COLO668 (cell line): ENCODE results near the gene PLBD2.

ENCODE experiments used
- DNase-seq: peaks from one replicate; lab custom pipeline; 2025; ENCODE audit not compliant: unreplicated experiment; lab: John Stamatoyannopoulos, UW

The PLBD2 gene, protein sequence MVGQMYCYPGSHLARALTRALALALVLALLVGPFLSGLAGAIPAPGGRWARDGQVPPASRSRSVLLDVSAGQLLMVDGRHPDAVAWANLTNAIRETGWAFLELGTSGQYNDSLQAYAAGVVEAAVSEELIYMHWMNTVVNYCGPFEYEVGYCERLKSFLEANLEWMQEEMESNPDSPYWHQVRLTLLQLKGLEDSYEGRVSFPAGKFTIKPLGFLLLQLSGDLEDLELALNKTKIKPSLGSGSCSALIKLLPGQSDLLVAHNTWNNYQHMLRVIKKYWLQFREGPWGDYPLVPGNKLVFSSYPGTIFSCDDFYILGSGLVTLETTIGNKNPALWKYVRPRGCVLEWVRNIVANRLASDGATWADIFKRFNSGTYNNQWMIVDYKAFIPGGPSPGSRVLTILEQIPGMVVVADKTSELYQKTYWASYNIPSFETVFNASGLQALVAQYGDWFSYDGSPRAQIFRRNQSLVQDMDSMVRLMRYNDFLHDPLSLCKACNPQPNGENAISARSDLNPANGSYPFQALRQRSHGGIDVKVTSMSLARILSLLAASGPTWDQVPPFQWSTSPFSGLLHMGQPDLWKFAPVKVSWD

DNA sequence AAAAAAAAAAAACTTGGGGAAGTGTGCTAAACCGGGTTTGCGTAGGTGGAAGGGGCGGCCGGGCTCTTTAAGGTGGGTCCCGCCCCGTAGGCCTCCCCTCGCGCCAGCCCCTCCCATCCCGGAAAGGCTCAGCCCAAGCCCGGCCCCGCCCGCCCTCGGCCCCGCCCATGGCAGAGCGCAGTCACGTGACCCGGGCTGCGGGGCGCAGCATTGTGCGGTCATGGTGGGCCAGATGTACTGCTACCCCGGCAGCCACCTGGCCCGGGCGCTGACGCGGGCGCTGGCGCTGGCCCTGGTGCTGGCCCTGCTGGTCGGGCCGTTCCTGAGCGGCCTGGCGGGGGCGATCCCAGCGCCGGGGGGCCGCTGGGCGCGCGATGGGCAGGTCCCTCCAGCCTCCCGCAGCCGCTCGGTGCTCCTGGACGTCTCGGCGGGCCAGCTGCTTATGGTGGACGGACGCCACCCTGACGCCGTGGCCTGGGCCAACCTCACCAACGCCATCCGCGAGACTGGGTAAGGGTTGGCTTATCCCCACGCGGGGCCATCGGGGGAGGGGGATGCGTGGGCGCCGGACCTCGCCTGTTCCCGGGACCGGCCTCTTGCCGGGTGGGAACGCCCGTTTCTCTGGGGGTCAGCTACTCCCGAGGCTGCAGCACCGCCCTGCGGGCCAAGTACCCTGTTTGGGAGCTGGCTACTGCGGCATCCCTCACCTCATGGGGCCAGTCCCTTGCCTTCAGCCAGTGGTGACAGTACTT, at the start of gene PLBD2:
Gene PLBD2, plus strand, starts transcription at position 207 of the 752 bp plus-strand sequence. Its CDS starts 14 bp downstream, at position 221.
- DNase-seq, result peak; percentile 94

DNA sequence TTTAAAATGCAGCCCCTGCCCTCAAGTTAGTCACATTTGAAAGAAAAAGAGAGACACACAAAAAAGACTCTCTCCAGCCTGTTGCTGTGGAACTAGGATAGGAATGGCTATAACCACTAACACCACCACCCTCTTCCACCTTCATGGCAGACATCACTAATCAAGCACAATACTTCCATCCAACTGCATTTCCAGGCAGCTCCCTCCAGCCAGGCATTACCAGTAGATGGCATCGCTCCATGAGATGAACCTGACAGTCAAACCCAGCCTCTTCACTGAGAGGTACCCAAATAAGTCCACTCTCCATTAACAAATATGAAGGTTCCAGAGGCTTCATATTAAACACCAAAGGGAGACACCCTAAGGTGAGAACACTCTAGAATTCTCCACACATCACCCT, 47.9 kb upstream of the PLBD2 start:
- DNase-seq, result peak; percentile 9

DNA sequence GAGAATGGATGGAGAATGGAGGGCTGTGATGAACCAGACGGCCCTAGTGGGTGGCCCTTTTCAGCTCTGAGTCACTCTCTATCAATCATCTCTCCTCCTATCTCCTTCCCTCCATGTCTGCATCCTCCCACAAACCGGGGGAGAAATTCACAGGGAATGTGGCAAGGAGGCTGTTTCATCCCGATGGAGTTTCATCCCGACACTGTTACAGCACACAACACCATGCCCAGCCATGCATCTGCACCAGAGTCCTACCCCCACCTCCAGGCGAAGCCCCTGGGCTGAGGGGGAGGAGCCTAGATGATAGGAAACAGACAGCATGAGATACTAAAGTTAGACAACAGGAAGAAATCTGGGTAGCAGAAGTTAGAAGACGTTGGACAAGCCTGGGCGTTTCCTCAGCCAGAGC, 44.3 kb upstream of the PLBD2 start:
- no peak for DNase-seq

DNA sequence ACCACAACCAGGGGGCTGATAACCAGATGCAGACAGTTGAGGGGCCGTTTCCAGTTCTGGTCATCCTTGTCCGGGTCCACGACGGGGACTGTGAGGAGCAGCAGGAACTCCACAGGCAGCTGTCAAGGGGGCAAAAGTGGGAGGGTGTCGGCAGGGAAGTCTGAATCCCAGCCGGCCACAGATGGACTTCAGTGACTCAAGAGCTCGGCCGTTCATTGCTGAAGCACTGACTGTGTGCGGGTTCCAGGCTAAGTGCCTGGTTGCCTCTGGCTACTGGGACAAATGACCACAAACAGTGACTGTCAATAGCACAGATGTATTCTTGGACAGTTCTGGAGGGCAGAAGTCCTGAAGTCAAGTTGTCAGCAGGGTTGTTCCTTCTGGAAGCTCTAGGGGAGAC, 43.0 kb upstream of the PLBD2 start:
- DNase-seq, result no peak

DNA sequence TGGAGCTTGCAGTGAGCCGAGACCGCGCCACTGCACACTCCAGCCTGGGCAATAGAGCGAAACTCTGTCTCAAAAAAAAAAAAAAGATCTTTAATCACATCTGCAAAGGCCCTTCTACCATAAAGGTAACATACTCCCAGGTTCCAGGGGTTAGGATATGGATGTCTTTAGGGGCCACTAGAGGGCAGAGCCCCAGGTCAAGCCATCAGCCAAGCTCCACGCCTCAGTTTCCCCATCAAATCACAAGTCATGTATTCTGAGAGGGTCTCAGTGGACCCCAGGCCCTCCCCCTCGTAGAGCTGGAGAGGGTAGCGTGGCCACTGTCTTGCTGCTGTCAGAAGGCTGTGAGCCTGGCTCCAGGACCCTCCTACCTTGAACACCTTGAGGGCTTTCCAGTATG, 42.2 kb upstream of the PLBD2 start:
- no peak for DNase-seq

DNA sequence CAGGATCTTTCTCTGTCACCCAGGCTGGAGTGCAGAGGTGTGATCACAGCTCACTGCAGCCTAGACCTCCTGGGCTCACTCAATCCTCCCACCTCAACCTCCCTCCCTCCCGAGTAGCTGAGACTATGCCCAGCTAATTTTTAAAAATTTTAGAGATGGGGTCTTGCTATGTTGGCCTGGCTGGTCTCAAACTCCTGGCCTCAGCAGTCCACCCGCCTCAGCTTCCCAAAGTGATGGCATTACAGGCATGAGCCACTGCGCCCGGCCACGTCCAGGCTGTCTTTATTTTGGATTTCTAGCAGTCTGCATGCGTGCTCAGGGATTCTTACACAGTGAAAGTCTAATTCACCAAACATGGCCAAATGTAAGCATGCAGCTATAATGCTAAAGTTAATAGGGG, 41.3 kb upstream of the PLBD2 start:
- DNase-seq, result no peak

DNA sequence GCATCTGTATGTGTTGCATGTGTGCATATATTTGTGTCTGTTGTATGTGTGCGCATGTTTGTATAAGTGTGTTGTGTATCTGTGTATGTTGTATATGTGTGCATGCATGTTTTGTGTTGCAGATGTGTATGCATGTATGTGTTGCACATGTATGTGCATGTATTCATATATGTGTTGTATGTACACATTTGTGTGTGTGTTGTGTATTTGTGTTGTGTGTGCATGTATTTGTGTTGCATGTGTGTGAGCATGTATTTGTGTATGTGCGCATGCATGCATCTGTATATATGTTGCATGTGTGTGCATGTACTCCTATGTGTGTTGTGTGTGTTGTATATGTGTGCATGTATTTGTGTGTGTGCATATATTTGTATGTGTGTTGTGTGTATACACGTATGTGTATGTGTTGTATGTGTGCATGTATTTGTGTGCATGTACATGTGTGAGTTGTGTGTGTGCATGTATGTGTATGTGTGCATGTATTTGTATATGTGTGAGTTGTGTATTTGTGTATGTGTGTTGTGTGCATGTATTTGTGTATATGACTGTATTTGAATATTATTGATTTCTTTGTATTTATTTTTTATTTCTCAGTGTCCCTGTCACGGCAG, 40.2 kb upstream of the PLBD2 start:
- DNase-seq, result no peak

DNA sequence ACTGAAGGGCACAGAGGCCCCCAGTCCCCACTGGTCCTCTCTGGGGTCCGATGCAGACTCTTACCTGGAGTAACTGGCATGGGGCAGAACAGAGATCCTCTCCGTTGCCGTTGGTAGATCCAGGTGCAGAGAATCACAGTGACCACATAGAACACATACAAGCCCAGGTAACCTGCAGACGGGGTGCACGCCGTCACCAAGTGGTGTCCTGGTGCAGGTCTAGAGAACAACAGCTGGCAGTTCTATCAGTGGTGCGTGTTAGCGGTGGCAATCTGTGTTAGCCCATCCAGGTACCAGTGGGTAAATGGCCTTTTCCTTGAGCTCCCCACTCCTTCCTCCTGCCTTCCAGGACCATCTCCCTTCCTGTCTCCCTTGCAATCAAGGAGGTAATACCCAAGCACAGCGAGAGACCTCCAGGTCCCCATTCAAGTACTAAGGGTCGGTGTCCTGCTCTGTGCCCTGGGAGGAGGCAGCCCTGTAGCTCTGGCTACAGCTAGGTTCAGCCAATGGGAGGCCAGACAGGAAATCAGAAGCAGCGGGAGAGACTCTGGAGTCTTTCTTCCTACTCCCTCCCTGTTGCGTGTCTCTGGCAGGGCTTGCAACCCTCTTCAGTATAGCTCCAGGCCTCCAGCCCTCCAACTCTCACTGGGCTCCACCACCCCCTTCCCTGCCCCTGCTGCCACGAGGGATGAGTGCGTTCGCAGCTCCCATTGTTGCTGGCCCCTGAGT, 39.3 kb upstream of the PLBD2 start:
- no peak for DNase-seq

DNA sequence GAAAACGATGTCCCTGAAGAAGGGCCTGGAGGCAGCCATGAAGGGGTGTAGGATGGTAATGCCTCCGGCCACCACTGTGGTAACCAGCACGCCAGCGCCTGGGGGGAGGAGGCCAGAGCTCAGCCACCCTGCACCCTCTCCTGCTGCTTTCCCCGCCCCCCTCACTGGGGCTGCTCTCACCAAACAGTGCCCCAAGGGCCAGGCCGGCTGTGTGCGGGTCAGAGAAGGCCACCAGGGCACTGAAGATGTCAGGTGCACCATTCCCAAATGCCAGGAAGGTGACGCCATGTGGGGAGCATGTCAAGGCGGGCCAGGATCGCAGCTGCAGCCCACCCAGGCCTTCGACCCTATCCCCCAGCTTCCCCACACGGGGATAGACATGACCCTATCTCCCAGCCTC, 38.0 kb upstream of the PLBD2 start:
- DNase-seq, result no peak

DNA sequence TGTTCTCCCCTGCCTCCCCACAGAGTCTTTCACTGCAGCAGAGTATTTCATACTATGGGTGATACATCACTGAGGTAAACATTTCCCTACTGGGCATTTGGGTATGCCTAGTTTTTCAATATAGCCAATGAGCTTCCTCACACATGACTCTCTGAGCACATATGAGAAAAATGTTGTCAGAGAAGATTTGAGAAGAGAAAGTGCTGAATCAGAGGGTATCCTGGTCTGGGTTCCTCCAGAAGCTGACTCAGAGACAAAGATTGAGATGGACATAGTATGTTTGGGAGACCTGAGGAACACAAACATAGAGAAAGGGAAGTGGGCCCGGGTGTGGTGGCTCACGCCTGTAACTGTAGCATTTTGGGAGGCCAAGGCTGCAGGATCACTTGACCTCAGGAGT, 36.0 kb upstream of the PLBD2 start:
- no peak for DNase-seq

DNA sequence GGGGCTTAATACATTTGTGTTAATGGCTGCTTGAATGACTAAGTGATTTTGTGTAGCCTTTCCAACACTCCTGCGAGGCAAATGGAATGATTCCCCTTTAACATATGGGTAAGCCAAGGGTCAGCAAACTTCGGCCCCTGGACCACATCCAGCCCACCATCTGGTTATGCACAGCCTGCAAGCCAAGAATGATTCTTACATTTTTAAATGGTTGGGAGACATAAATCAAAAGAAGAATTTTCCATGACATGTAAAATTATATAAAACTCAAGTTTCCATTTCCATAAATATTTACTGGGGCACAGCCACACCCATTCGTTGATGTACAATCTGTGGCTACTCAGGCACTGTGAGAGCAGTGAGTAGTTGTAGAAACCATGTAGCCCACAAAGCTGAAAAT, 32.5 kb upstream of the PLBD2 start:
- no peak for DNase-seq

DNA sequence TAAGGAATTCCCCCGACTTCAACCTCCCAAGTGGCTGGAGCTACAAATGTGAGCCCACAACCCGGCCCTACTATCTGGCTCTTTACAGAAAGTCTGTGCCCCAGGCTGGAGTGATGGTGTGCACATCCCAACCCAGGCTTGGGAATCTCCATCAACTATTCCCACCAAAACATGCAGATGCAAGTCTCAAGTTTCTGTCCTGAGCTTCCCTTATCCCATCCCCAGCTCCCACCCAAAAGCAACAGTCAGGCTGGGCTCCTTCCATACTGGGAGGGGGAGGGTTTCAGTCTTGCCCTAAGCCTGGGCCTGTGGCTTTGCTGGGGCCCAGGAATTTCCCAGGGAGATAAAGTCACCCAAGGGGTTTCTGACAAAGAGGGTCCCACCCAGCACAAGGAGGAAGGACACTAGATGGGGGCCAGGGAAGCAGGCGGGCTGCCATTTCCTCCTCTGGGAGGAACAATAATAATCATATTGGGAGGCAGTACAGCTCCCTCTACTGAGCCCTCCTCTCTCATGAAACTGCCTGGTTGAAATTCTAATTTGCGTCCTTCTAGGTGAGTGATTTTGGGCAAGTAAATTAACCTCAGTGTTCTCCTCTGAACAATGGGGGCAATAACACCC, 31.5 kb upstream of the PLBD2 start:
- DNase-seq, result no peak

DNA sequence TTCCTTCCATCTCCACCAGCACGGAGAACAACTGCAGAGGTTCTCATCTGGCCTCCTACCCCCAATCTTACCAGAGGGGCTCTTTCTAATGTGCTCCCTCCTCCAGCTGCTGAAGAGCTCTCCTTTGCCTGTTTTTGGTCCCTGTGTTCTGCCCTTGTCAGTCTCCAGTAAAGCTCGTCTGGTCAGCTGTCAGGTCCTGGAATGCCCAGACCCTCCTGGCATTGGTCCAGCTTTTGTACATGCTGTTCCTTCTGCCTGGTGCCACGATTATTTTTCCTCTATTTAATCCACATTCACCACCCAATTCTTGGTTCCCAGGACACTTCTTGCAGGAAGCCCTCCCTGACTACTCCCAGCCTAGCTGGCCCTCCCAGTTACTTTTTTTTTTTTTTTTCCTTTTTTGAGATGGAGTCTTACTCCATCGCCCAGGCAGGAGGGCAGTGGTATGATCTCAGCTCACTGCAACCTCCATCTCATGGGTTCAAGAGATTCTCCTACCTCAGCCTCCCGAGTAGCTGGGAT, 30.0 kb upstream of the PLBD2 start:
- no peak for DNase-seq

DNA sequence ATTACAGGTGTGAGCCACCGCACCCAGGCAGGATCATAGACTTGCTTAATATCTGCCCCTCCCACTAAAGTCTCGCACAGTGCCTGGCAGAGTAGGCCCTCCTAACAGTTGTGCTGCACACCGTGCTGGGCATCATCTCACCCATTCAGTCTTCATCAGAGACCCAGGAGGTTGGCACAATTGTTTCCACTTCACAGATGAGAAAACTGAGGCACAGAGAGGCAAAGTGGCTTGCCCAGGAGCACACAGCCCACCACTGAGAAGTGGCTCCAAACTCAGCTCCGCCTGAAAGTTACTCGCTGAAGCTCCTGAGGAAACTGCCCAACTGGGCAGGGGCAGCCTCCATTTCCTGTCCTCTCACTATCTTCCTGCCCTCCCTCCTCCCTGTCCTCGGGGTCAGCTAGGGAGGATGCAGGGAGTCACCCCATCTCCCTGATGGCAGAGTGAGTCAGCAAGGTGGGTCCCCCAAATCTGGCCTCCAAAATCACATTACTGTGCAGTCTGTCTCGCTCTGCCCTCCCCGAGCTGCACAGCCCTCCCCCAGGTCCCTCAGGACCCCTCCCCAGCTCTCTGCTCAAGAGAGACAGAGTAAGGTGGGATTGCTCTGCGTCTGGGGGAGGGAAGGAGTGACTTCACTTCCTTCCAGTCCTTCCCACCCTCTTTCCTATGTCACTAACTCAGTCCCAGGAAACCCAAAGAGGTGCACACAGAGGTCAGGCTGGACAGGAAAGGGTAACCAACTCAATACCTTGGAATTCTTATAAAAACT, 29.2 kb upstream of the PLBD2 start:
- no peak for DNase-seq

DNA sequence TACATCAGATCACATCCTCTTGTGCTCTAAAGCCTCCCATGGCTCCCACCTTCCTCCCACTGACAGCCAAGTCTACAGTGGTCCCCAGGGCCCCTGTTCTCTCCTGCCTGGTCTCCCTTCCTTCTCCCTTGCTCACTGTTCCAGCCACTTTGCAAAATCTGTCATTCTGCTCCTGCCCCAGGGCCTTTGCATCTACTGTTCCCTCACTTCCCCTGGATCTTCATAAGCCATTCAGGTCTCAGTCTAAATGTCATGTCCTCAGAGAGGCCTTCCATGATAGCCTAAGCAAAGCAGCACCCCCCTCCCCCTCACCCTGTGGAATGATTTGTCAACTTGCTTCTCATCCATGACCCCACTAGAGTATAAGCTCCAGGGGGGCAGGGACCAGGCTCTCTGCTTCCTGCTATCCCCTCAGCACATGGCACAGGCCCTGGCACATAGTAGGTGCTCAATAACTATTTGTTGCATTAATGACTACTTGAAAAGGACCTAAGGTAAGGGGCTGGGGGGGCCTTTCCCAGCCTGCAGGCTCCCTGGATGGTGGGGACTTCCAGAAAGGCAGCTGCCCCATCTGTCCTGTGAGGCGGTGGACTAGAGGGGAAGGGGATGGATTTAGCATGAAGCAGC, 28.5 kb upstream of the PLBD2 start:
- DNase-seq, result no peak

DNA sequence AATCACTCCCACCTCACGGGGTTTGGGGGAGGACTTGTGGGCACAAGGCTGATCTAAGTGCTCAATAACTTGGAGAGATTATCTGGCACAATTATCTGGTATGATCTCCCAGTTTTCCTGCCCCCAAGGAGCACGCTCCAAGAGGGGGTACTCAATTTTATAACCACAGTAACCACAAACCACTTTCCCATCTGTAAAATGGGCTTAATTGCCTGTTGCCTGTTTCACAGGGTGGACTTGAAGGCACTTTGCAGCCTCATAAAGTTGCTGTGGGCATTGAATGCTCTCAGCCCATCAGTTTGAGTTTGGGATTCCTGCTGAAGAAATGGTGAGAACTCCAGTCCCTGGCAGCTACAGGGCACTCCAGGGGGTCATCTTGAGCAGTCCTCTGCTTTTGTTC, 27.9 kb upstream of the PLBD2 start:
- DNase-seq, result no peak

DNA sequence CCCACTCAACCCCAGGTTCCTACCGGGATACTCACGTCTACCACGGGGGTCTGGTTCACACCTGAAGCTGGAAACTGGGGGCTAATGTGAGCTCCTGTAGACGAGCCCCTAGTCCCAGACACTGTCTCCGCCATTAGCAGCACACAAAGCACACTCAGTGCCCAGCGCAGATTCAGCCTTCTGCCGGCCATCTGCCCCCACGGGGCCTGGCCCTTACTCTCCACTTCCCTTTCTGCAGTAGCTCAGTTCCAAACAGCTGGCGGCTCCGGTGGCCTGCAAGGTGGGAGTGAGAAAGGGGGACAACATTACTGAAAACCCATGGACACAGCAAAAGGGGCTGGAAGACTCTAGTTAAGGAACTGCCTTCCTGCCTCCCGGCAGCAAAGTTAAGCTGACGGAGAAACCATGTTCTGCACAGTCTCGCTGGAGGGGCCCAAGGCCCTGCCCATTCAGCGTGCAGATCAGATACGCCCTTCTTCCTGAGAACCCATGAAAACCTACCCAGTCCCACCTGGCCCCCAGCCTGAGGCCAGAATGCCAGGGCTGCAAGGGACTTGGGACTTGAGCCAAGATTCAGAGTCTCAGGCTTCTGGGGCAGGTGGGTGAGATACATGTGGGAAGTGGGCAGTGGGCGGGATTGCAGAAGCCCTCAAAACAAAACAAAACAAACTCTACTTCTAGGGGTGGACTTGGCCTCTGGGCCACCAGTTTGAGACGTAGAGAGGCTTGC, 25.5 kb upstream of the PLBD2 start:
- DNase-seq, result no peak

DNA sequence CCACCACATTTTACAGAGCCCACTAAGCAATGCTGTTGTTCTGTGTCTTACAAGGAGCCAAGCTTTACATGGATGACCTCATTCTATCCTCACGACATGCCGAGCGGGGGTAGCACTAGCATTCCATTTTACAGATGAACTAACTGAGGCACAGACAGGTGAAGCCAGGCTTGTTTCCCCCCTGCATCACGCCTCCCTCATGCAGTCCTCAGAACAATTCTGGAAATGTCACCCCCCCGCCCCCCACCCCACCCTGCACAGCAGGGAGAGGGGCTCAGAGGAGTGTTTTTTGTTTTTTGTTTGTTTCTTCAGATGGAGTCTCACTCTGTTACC, 25.0 kb upstream of the PLBD2 start:
- DNase-seq, result no peak
